GM20000 (cell line): Measurements from ENCODE around the gene ZCCHC14.
"Not testable (repeated sequence)": the region's sequence is repeated elsewhere in the genome, so short reads cannot be mapped to it uniquely, and the experiment has no call there.

ENCODE experiments used
- DNase-seq: peaks from one replicate; pipeline ENCODE4 v3.0.0; 2012; ENCODE audit warnings: low spot score
- CTCF ChIP-seq: IDR thresholded peaks from 2 replicates; pipeline ENCODE4 v1.5.1; 2012; ENCODE audit warnings: mild to moderate bottlenecking, control low read depth; ENCODE audit errors: extremely low read depth, missing control alignments

ZCCHC14 gene

GRCh38 chr16:87495578-87496446, 3.0 kb upstream of the ZCCHC14 start:
- TF ChIP-seq CTCF: no peak
- DNase-seq: no peak

DNA sequence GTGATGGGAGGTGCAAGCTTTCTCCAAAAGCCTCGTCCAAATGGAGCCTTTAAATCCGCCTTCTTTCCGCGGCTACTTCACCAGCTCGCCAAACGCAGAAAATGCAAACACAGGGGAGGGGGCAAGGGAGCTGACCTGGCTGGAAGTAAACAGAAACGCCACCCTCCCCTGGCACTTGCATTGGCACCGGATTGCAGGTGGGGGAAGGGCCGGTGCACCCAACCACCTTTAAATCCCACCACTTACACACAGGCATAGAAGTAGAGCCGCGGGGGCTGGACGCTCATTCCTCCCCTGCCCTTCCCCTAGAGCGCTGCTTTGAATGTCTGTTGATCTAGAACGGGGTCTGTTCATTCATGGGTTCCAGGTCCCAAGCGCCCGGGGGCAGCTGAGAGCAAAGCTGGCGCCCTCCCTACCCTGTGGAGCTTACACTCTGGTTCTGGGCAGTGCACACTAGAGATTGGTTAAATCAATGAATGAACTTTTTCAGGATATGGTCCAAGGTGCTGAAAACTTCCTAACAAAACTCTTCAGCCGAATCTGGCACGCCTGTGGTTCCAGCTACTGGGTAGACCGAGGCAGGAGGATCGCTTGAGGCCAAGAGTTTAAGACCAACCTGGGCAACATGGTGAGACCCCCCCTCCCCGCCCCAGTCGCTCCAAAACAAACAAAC, 920 bp upstream of the ZCCHC14 start:
- no peak for DNase-seq
- no peak for TF ChIP-seq CTCF

DNA sequence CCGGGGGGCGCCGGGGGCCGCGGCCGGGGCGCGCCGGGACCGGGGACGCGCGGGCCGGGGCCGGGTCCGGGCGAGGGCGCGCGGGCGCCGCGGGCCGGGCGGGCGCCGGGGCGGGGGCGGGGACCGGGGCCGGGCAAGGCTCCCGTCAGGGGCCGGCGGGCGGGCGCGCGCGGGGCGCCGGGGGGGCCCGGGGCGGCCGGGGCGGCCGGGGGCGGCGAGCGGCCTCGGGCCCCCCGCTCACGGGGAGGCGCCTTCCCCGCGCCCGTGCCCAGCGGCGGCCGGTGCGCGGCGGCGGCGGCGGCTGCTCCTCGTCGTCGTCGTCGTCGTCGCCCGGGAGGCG, 563 bp downstream of the ZCCHC14 start:
- TF ChIP-seq CTCF: no peak
- no peak for DNase-seq

- TF ChIP-seq CTCF: no peak
- peak; percentile 38 for DNase-seq
These were observed 1.1 kb downstream of the ZCCHC14 start for GRCh38 chr16:87491522-87492290.

DNA sequence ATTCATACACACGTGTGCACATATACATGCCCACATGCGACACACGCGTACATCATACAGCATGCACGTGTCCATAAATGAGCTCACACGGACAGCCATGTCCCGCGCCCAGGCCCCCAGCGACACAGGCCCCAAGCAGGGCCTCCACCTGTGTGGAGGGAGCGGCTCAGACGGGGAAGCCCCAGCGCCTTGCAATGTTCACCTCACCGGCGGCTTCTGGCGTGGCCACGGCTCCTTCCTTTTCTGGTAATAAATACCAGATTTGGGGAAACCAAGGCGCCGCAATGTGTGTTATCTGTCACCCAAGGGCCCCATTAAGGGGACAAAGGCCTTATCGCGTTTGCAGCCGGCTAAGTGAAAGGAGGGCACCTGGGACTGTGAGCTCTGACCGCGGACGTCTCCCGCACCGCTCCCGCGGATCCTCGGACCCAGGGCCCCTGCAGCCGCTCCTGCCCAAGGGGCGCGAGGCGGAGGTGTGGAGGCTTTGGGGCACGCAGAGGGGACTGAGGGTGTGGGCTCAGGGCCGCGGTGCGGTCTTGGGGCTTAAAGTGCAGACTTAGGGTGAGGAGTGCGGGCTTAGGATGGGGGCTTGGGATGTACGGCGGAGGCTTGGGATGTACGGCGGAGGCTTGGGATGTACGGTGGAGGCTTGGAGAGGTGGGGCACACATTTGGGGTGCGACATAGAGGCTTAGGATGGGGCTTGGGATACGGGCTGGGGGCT, 1.9 kb downstream of the ZCCHC14 start:
- DNase-seq: not testable (repeated sequence)

DNA sequence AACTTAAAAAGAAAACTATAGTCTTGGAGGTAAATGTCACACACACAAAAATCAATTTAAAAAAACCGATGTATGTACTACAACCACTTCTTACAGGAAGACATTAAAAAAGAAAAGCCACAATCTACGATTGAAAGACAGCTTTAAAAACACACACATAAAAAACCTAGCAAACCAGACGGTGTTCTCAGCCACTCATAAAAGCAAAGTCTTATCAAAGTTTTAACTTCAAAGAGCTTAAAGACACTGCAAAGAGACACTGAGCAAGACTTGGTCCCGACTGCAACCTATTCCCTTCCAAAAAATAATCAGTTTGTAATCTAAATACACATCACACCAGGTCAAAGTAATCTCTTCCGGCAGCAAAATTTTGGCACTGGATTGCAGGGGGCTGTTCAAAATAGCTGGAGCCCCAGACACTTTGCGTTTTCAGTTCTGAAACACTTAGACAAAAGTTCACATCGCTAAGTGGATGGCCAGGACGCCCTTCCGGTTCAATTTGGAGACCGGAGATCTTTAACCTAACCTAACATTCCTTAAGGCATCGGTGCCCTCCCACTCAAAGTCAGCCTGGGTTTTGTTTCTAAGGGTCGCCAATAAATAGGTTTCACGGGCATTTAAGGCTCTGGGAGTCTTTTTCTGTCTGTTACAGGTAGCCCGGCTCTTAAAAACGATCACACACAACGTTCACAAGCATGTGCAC, 2.6 kb downstream of the ZCCHC14 start:
- no peak for TF ChIP-seq CTCF
- no peak for DNase-seq

- DNase-seq: no peak
- no peak for TF ChIP-seq CTCF
These were observed 3.3 kb downstream of the ZCCHC14 start for GRCh38 chr16:87489434-87490045.

- not testable (repeated sequence) for DNase-seq
These were observed 3.9 kb downstream of the ZCCHC14 start for GRCh38 chr16:87488960-87489359.
